Stimulated activated effector memory CD8-positive, alpha-beta T cell treated with anti-CD3 and anti-CD28 coated beads, Interleukin-12 subunit alpha, Interleukin-12 subunit beta, amount 100 ng/mL, for 72 hours (primary cell): ENCODE measurements around the gene TRPV3.

ENCODE experiments used
- ATAC-seq: fragments of 150-1000 bp; cut with Tn5 transposase; 2 replicates; pipeline ENCODE4 v1.10.0; 2021
- DNase-seq, 2 donors: peaks; one replicate each; pipeline ENCODE4 v3.0.0; 2021 to 2022; ENCODE audit warnings: low spot score in 2 of 2
- H3K27ac Mint-ChIP-seq: one replicate; pipeline ENCODE4 v1.8.0; 2022; ENCODE audit warnings: mild to moderate bottlenecking, mixed read lengths
- H3K36me3 Mint-ChIP-seq: one replicate; pipeline ENCODE4 v1.8.0; 2022; ENCODE audit warnings: mild to moderate bottlenecking, mixed read lengths
- H3K4me1 Mint-ChIP-seq: one replicate; pipeline ENCODE4 v1.8.0; 2022; ENCODE audit warnings: mixed read lengths
- H3K4me3 Mint-ChIP-seq: one replicate; pipeline ENCODE4 v1.8.0; 2022; ENCODE audit warnings: mild to moderate bottlenecking, mixed read lengths
- H3K9me3 Mint-ChIP-seq: one replicate; pipeline ENCODE4 v1.8.0; 2022; ENCODE audit warnings: mixed read lengths

TRPV3 gene

DNA sequence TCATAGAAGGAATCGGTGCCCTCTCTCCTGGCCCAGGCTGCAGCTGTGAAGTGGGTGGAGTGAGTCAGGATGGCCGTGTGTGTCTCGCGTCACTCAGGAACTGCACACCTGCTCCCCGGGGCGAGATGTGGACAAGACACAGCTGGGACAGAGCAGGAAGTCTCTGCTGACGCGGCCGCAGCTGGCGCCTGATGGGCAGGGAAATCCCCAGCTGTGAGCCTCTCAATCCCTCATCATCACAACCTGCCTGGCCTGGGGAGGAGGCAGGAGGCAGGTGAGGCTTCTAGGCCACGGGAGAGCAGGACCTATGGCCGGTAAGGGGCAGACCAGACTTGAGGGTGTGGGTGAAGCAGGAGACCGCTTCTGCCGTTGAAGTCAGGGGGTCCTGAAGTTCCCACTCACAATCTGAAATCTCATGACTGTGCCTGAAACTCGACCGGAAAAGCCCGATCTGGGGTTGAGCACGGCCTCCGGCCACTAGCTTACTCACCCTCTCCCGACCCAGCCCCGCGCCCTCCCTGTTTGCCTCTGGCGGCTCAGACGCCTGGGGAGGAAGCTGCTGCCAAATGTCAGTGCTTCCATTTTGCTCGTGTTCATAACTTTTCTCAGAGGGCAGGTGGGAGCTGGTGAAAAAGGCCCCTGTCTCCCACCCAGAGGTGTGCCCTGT lies 1.1 kb upstream of the TRPV3 start:
- Mint-ChIP-seq H3K4me3 (peak overlapping the region; percentile 26), H3K4me1 (peaks cover 26% of the 10 kb centered on the region), H3K36me3 (no peaks in the 10 kb centered on the region), H3K27ac (peak overlapping the region; percentile 73), H3K9me3 (no peaks in the 10 kb centered on the region)
- DNase-seq (peak; percentile 32 to 67), ATAC-seq (peak; percentile 87)

- peak overlapping the region; percentile 26 for H3K4me3 Mint-ChIP-seq
- H3K4me1 Mint-ChIP-seq: peaks cover 26% of the 10 kb centered on the region
- DNase-seq (no peak), ATAC-seq (no peak)
- H3K27ac Mint-ChIP-seq: no peak overlapping the region
- no peaks in the 10 kb centered on the region for H3K9me3 Mint-ChIP-seq
- no peaks in the 10 kb centered on the region for H3K36me3 Mint-ChIP-seq
Observed at GRCh38 chr17:3556916-3557767, 470 bp downstream of the TRPV3 start.

GRCh38 chr17:3556239-3556915 lies 1.2 kb downstream of the TRPV3 start:
- Mint-ChIP-seq H3K36me3 (no peaks in the 10 kb centered on the region), H3K4me3 (no peak overlapping the region), H3K9me3 (no peaks in the 10 kb centered on the region), H3K27ac (no peak overlapping the region), H3K4me1 (peaks cover 26% of the 10 kb centered on the region)
- ATAC-seq: no peak
- DNase-seq: no peak

DNA sequence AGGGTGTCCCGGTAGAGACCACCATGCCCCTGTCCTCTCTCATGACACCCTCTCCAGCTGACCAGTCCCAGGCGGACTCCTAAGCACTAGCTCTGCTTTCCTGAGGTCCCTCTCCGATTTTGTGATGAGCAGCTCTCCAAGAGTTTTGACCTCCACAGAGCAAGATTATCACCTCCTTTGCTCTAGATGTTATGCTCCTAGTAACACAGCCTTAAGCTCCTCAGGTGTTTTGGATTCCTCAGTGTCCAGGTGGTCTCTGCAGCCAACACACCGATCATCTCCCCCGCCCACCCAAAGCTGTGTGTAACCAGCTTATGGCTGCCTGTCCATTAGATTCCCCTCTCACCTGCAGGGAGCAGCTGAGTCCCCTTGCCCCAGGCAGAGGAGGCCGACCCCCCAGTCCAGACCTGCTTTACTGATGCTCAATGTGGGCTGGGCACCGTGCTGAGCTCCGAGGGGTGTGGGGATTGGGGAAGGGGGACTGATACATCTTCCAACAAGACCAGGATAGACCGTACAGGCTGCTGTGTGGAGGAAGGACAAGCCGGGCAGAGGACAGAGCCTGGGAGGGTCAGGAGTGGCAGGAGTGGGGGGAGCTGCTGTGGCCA lies 2.3 kb downstream of the TRPV3 start:
- ATAC-seq (no peak), DNase-seq (no peak)
- H3K4me3 Mint-ChIP-seq: no peak overlapping the region
- H3K27ac Mint-ChIP-seq: peak overlapping the region; percentile 68
- H3K36me3 Mint-ChIP-seq: no peaks in the 10 kb centered on the region
- peaks cover 26% of the 10 kb centered on the region for H3K4me1 Mint-ChIP-seq
- H3K9me3 Mint-ChIP-seq: no peaks in the 10 kb centered on the region

DNA sequence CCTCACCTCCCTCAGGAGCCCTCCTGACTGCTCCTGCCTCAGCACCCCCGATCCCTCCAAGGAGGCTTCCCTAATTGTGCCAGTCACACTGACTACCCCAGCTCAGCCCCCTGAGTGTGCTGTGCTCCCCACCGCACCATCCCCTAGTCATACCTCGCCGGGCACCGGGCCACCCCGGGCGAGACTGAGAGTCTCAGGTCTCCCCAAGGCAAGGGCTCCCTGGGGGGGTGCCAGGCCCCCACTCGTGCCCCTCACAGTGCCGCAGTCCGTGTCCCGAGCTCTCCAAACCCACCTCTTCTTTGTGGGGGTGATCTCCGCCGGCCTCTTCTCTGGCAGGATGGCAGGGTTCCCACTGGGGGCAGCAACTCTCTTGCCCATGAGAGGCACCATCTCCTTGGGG lies 3.2 kb downstream of the TRPV3 start:
- ATAC-seq: no peak
- no peak for DNase-seq
- Mint-ChIP-seq H3K36me3 (no peaks in the 10 kb centered on the region), H3K4me3 (no peak overlapping the region), H3K4me1 (peaks cover 25% of the 10 kb centered on the region), H3K27ac (no peak overlapping the region), H3K9me3 (no peaks in the 10 kb centered on the region)

- DNase-seq: no peak
- no peak for ATAC-seq
- no peak overlapping the region for H3K4me3 Mint-ChIP-seq
- H3K9me3 Mint-ChIP-seq: no peaks in the 10 kb centered on the region
- peaks cover 18% of the 10 kb centered on the region for H3K4me1 Mint-ChIP-seq
- no peak overlapping the region for H3K27ac Mint-ChIP-seq
- no peaks in the 10 kb centered on the region for H3K36me3 Mint-ChIP-seq
Observed at GRCh38 chr17:3553419-3554401, 3.9 kb downstream of the TRPV3 start.

DNA sequence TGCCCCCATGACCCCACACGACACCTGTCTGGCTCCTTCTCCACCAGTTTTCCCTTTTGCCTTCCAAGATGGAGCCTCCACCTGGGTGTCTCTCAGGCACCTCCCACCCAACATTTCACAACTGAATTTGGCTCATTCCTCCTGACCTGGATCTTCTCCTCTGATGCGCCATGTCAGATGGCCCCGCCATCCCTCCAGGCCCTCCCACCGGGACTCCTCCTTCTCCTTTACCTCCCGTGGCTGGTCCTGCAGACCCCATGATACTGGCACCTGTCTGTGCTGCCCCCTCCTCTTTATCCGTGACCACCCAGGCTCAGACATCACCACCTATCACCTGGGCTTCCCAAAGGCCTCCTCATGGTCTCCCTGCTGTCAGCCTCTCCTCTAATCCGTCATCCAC lies 4.7 kb downstream of the TRPV3 start:
- H3K9me3 Mint-ChIP-seq: no peaks in the 10 kb centered on the region
- peaks cover 10% of the 10 kb centered on the region for H3K4me1 Mint-ChIP-seq
- no peak for ATAC-seq
- H3K27ac Mint-ChIP-seq: no peak overlapping the region
- no peak for DNase-seq
- no peaks in the 10 kb centered on the region for H3K36me3 Mint-ChIP-seq
- no peak overlapping the region for H3K4me3 Mint-ChIP-seq

DNA sequence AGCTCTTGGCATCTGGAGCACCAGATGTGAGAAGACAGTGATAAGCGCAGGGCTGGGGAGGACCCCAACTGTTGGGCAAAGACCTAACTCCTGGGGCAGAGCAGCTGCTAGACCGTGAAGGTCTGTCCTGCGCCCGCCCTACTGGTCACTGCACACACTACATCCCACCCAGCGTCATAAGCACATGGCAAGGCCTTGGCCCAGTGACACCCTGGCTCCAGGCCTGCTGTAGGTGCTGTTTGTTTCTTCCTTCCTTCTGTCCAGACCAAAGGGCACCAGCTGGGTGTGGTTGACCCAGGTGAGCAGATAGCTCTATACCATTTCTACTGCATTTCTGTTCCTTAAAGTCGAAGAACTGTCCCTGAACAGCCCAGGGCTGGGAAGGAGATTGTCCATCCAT lies 6.4 kb downstream of the TRPV3 start:
- Mint-ChIP-seq H3K9me3 (no peaks in the 10 kb centered on the region), H3K27ac (no peak overlapping the region), H3K4me3 (no peak overlapping the region), H3K4me1 (no peaks in the 10 kb centered on the region), H3K36me3 (no peaks in the 10 kb centered on the region)
- DNase-seq (no peak), ATAC-seq (peak; percentile 33)

DNA sequence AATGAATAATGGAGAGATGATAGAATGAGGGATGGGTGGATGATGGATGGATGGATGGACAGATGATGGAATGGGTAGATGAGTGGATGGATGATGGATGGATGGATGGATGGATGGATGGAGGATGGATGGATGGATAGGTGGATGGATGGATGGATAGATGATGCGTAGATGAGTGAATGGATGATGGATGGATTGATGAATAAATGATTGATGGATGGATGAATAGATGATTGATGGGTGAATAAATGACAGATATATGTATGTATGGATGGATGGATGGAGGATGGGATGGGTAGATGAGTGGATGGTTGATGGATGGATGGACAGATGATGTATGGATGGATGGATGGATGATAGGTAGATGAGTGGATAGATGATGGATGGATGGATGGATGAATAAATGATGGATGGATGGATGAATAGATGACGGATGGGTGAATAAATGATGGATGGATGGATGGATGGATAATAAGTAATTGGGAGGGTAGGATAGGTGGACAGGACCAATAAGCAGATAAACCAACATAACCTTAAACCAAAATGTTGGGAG lies 7.9 kb downstream of the TRPV3 start:
- DNase-seq: no peak
- Mint-ChIP-seq H3K4me3 (no peak overlapping the region), H3K9me3 (no peaks in the 10 kb centered on the region), H3K36me3 (no peaks in the 10 kb centered on the region), H3K27ac (no peak overlapping the region), H3K4me1 (no peaks in the 10 kb centered on the region)
- no peak for ATAC-seq

GRCh38 chr17:3547628-3548027 lies 10.0 kb downstream of the TRPV3 start:
- ATAC-seq (no peak), DNase-seq (no peak)
- no peak overlapping the region for H3K4me3 Mint-ChIP-seq
- H3K36me3 Mint-ChIP-seq: no peaks in the 10 kb centered on the region
- H3K9me3 Mint-ChIP-seq: no peaks in the 10 kb centered on the region
- no peak overlapping the region for H3K27ac Mint-ChIP-seq
- H3K4me1 Mint-ChIP-seq: no peaks in the 10 kb centered on the region

GRCh38 chr17:3546997-3547396 lies 10.6 kb downstream of the TRPV3 start:
- Mint-ChIP-seq H3K36me3 (no peaks in the 10 kb centered on the region), H3K4me1 (no peaks in the 10 kb centered on the region), H3K9me3 (no peaks in the 10 kb centered on the region), H3K4me3 (no peak overlapping the region), H3K27ac (no peak overlapping the region)
- ATAC-seq (no peak), DNase-seq (no peak)

DNA sequence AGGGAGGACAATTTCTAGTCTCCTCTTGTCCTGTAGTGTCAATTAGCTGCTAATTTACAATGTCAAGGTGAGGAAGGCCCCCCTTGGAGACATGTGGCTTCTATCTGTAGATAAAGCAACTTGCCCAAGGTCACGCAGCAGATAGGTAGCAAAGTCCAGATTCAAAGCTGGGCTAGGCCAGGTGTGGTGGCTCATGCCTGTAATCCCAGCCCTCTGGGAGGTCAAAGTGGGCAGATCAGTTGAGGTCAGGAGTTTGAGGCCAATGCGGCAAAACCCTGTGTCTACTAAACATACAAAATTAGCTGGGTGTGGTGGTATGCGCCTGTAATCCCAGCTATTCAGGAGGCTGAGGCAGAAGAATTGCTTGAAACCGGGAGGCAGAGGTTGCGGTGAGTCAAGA lies 11.1 kb downstream of the TRPV3 start:
- no peak for ATAC-seq
- no peak for DNase-seq
- H3K9me3 Mint-ChIP-seq: no peaks in the 10 kb centered on the region
- H3K4me1 Mint-ChIP-seq: no peaks in the 10 kb centered on the region
- H3K4me3 Mint-ChIP-seq: no peak overlapping the region
- no peak overlapping the region for H3K27ac Mint-ChIP-seq
- H3K36me3 Mint-ChIP-seq: no peaks in the 10 kb centered on the region

- no peak for DNase-seq
- Mint-ChIP-seq H3K4me1 (peaks cover 3% of the 10 kb centered on the region), H3K4me3 (no peak overlapping the region), H3K9me3 (no peaks in the 10 kb centered on the region), H3K36me3 (no peaks in the 10 kb centered on the region), H3K27ac (no peak overlapping the region)
- no peak for ATAC-seq
Observed at GRCh38 chr17:3545151-3545550, 12.5 kb downstream of the TRPV3 start.

DNA sequence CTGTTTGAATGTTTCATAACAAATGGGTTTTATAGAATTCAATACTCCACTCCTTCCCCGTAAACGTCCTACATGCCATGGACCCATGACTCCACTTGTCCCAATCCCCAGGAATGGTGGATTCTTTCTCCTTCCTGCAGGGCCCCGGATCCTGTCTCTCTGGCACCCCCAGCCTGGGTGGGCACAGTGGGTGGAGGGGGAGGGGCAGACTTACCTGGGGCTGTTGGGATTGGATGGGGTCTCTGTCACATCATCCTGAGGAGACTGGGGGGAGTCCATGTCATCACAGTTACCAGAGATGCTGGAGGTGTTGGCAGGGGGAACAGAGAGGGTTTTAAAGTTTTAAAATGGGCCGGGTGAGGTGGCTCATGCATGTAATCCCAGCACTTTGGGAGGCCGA lies 13.2 kb downstream of the TRPV3 start:
- no peak overlapping the region for H3K4me3 Mint-ChIP-seq
- no peaks in the 10 kb centered on the region for H3K9me3 Mint-ChIP-seq
- H3K27ac Mint-ChIP-seq: no peak overlapping the region
- peaks cover 7% of the 10 kb centered on the region for H3K4me1 Mint-ChIP-seq
- DNase-seq: no peak
- no peak for ATAC-seq
- no peaks in the 10 kb centered on the region for H3K36me3 Mint-ChIP-seq
